ENCODE measurements around the gene LMOD1.
A peak's percentile ranks its signal among the peaks of the same experiment; 100 is the strongest.

LMOD1 gene

GRCh38 chr1:201954263-201955008 lies 8.1 kb upstream of the LMOD1 start:
- ChIA-PET POLR2A (interaction anchor here (1.0 to 2.2 kb wide), 6 partner anchors 8 to 58 kb away, joined by 3 to 11 read pairs (median 4); partner anchors contain the start of genes LMOD1 and RNPEP), CTCF (interaction anchor here (0.9 to 11.6 kb wide), 5 partner anchors 9 to 59 kb away, joined by 3 to 99 read pairs (median 17); partner anchors contain the start of gene LMOD1)
- peak overlapping the region; percentile 100 for H3K4me3 ChIP-seq (ENCODE audit: low read depth, low read length)
- no peak for TF ChIP-seq CTCF (IDR thresholded peaks at IDR 0.05; ENCODE audit: insufficient read depth, low read length, missing control alignments)
- no peak for DNase-seq (ENCODE audit: low read depth, low spot score)

- no peak overlapping the region for H3K4me3 ChIP-seq (ENCODE audit: low read depth, low read length)
- no peak for DNase-seq (ENCODE audit: low read depth, low spot score)
- TF ChIP-seq CTCF (IDR thresholded peaks at IDR 0.05; ENCODE audit: insufficient read depth, low read length, missing control alignments): no peak
- ChIA-PET POLR2A (interaction anchor here (0.7 kb wide), 1 partner anchor 113 kb away, joined by 3 read pairs; no protein-coding TSS in a partner anchor), CTCF (interaction anchor here (1.2 to 11.6 kb wide), 2 partner anchors 54 to 170 kb away, joined by 3 to 99 read pairs; no protein-coding TSS in a partner anchor)
Observed at GRCh38 chr1:201949491-201949890, 3.1 kb upstream of the LMOD1 start.

GRCh38 chr1:201947697-201948008 lies 1.3 kb upstream of the LMOD1 start:
- H3K4me3 ChIP-seq (ENCODE audit: low read depth, low read length): peak overlapping the region; percentile 85; the same call in 1 of the 2 replicates
- TF ChIP-seq CTCF (IDR thresholded peaks at IDR 0.05; ENCODE audit: insufficient read depth, low read length, missing control alignments): no peak
- CTCF ChIA-PET: interaction anchor here (11.6 kb wide), 1 partner anchor 53 kb away, joined by 99 read pairs; no protein-coding TSS in a partner anchor
- POLR2A ChIA-PET: no interaction called here
- no peak for DNase-seq (ENCODE audit: low read depth, low spot score)

- H3K4me3 ChIP-seq (ENCODE audit: low read depth, low read length): peak overlapping the region; percentile 85
- POLR2A ChIA-PET: interaction anchor here (0.6 to 2.8 kb wide), 14 partner anchors 7 to 73 kb away, joined by 3 to 22 read pairs (median 5); partner anchors contain the start of gene TIMM17A
- TF ChIP-seq CTCF (IDR thresholded peaks at IDR 0.05; ENCODE audit: insufficient read depth, low read length, missing control alignments): no peak
- DNase-seq (ENCODE audit: low read depth, low spot score): no peak
- CTCF ChIA-PET: interaction anchor here (0.8 to 3.5 kb wide), 19 partner anchors 9 to 104 kb away, joined by 3 to 63 read pairs (median 5); partner anchors contain the start of gene TIMM17A
Observed at GRCh38 chr1:201945863-201946223, 505 bp downstream of the LMOD1 start.

GRCh38 chr1:201945157-201945556 lies 1.2 kb downstream of the LMOD1 start:
- DNase-seq (ENCODE audit: low read depth, low spot score): no peak
- H3K4me3 ChIP-seq (ENCODE audit: low read depth, low read length): peak overlapping the region; percentile 85
- ChIA-PET POLR2A (interaction anchor here (1.0 to 2.8 kb wide), 6 partner anchors 10 to 49 kb away, joined by 3 to 22 read pairs (median 12); partner anchors contain the start of genes RNPEP and TIMM17A), CTCF (interaction anchor here (0.8 to 3.5 kb wide), 19 partner anchors 9 to 103 kb away, joined by 3 to 63 read pairs (median 5); partner anchors contain the start of gene TIMM17A)
- TF ChIP-seq CTCF (IDR thresholded peaks at IDR 0.05; ENCODE audit: insufficient read depth, low read length, missing control alignments): peak; percentile 44

GRCh38 chr1:201944639-201945038 lies 1.7 kb downstream of the LMOD1 start:
- TF ChIP-seq CTCF (IDR thresholded peaks at IDR 0.05; ENCODE audit: insufficient read depth, low read length, missing control alignments): no peak
- DNase-seq (ENCODE audit: low read depth, low spot score): no peak
- ChIA-PET POLR2A (interaction anchor here (0.9 to 2.8 kb wide), 5 partner anchors 27 to 49 kb away, joined by 3 to 22 read pairs (median 5); partner anchors contain the start of gene RNPEP), CTCF (interaction anchor here (1.1 to 3.5 kb wide), 13 partner anchors 10 to 92 kb away, joined by 3 to 63 read pairs (median 7); partner anchors contain the start of gene TIMM17A)
- peak overlapping the region; percentile 85 for H3K4me3 ChIP-seq (ENCODE audit: low read depth, low read length)

Measured in AG04449 (cell line).